IMR-90 (cell line): ENCODE data around the gene TENM4. TPM values are rescaled to one million over a fixed set of nuclear protein-coding genes. Genes with fewer than 3 reads are reported as not detected.

Source experiments
- ATAC-seq: fragments of 200-7000 bp; cut with Tn5 transposase; 2 replicates; pipeline ENCODE4 v1.9.1; 2020; ENCODE audit warnings: low read depth, mild to moderate bottlenecking, moderate library complexity
- BruUV-seq: library from RNA; stranded (reverse); fragments of 400-500 nt; replicated peaks from 2 replicates; lab custom pipeline; 2021; lab: Mats Ljungman, UMichigan
- CTCF ChIA-PET: fragments of 300-600 bp; formaldehyde crosslinking; extraction: SDS; loops from one replicate; lab custom pipeline; 2021; ENCODE audit warnings: antibody characterized with exemption; lab: Yijun Ruan, JAX
- POLR2A ChIA-PET: fragments of 300-600 bp; sonication (Branson Sonifier 250); formaldehyde crosslinking; loops from one replicate; lab custom pipeline; 2022; ENCODE audit warnings: antibody characterized with exemption; ENCODE audit not compliant: unreplicated experiment; lab: Charles Lee
- DNase-seq: peaks from one replicate; pipeline ENCODE4 v3.0.0; 2013
- H2AFZ ChIP-seq: replicated peaks from 2 replicates; pipeline ENCODE3; 2013; ENCODE audit warnings: low read length, mild to moderate bottlenecking; ENCODE audit not compliant: poor library complexity
- H2AK5ac ChIP-seq: 2 replicates; pipeline ENCODE4 v1.6.1; 2013; ENCODE audit warnings: low read depth, low read length, inconsistent platforms
- H2AK9ac ChIP-seq: replicated peaks from 2 replicates; pipeline ENCODE3; 2013; ENCODE audit warnings: mild to moderate bottlenecking, low read depth, low read length, moderate library complexity; ENCODE audit not compliant: poor library complexity
- H2BK120ac ChIP-seq: 2 replicates; pipeline ENCODE4 v1.6.1; 2013; ENCODE audit warnings: low read depth, low read length, inconsistent platforms
- H2BK15ac ChIP-seq: 3 replicates; pipeline ENCODE4 v1.6.1; 2013; ENCODE audit warnings: low read depth, low read length, inconsistent platforms
- H2BK20ac ChIP-seq: 2 replicates; pipeline ENCODE4 v1.6.1; 2013; ENCODE audit warnings: low read depth, mild to moderate bottlenecking, inconsistent platforms, low read length, moderate library complexity
- H2BK5ac ChIP-seq: 2 replicates; pipeline ENCODE4 v1.6.1; 2013; ENCODE audit warnings: mild to moderate bottlenecking, low read depth, low read length, inconsistent platforms; ENCODE audit not compliant: poor library complexity, severe bottlenecking
- H3K14ac ChIP-seq: replicated peaks from 2 replicates; pipeline ENCODE4 v1.6.1; 2013; ENCODE audit warnings: low read depth, low read length, inconsistent platforms
- H3K18ac ChIP-seq: 2 replicates; pipeline ENCODE4 v1.6.1; 2013; ENCODE audit warnings: low read depth, low read length, control low read depth
- H3K23ac ChIP-seq: 2 replicates; pipeline ENCODE4 v1.6.1; 2013; ENCODE audit warnings: low read depth, low read length, inconsistent platforms
- H3K27ac ChIP-seq: 2 replicates; pipeline ENCODE4 v1.5.1; 2013; ENCODE audit warnings: mild to moderate bottlenecking, control low read depth, low read length; ENCODE audit not compliant: insufficient read depth
- H3K27me3 ChIP-seq: 2 replicates; pipeline ENCODE4 v1.6.1; 2013; ENCODE audit warnings: low read length; ENCODE audit not compliant: control insufficient read depth, insufficient read depth
- H3K36me3 ChIP-seq: 2 replicates; pipeline ENCODE4 v1.6.1; 2013; ENCODE audit warnings: low read length, mixed read lengths; ENCODE audit not compliant: control insufficient read depth, insufficient read depth
- H3K4ac ChIP-seq: 2 replicates; pipeline ENCODE4 v1.6.1; 2013; ENCODE audit warnings: low read depth, low read length, inconsistent platforms
- H3K4me1 ChIP-seq: 2 replicates; pipeline ENCODE4 v1.6.1; 2013; ENCODE audit warnings: low read length, mixed read lengths; ENCODE audit not compliant: control insufficient read depth, insufficient read depth
- H3K4me2 ChIP-seq: 2 replicates; pipeline ENCODE4 v1.6.1; 2013; ENCODE audit warnings: low read depth, mild to moderate bottlenecking, control low read depth, low read length, moderate library complexity
- H3K4me3 ChIP-seq: 2 replicates; pipeline ENCODE4 v1.5.1; 2013; ENCODE audit warnings: low read depth, mild to moderate bottlenecking, control low read depth, low read length, moderate library complexity; ENCODE audit not compliant: insufficient read depth
- H3K56ac ChIP-seq: 2 replicates; pipeline ENCODE4 v1.6.1; 2013; ENCODE audit warnings: low read length, inconsistent platforms; ENCODE audit not compliant: insufficient read depth; ENCODE audit errors: extremely low read depth
- H3K79me1 ChIP-seq, 2 experiments: 2 replicates each; pipeline ENCODE4 v1.6.1; 2013; ENCODE audit warnings: low read length in 2 of 2, inconsistent platforms in 1 of 2, low read depth in 1 of 2
- H3K9ac ChIP-seq: 2 replicates; pipeline ENCODE4 v1.6.1; 2013; ENCODE audit warnings: low read depth, low read length, control low read depth
- H3K9me1 ChIP-seq: 2 replicates; pipeline ENCODE4 v1.6.1; 2013; ENCODE audit warnings: low read length, inconsistent platforms; ENCODE audit not compliant: insufficient read depth
- H3K9me3 ChIP-seq: 2 replicates; pipeline ENCODE4 v1.6.1; 2013; ENCODE audit warnings: low read length; ENCODE audit not compliant: control insufficient read depth, insufficient read depth
- H4K20me1 ChIP-seq: 2 replicates; pipeline ENCODE4 v1.6.1; 2013; ENCODE audit warnings: low read length, inconsistent platforms; ENCODE audit not compliant: insufficient read depth
- H4K5ac ChIP-seq: 2 replicates; pipeline ENCODE4 v1.6.1; 2013; ENCODE audit warnings: mild to moderate bottlenecking, low read depth, low read length, control low read depth
- H4K8ac ChIP-seq, 2 experiments: 2 replicates each; pipeline ENCODE4 v1.6.1; 2013; ENCODE audit warnings: low read depth in 2 of 2, low read length in 2 of 2, control low read depth in 1 of 2, inconsistent platforms in 1 of 2
- H4K91ac ChIP-seq: 2 replicates; pipeline ENCODE4 v1.6.1; 2013; ENCODE audit warnings: low read depth, low read length, inconsistent platforms; ENCODE audit not compliant: insufficient read depth
- BHLHE40 ChIP-seq: fragments of 150-350 bp; IDR thresholded peaks from 2 replicates; pipeline ENCODE4 v1.6.1; 2016; ENCODE audit warnings: mild to moderate bottlenecking, low read depth, low read length
- ELK1 ChIP-seq: fragments of 150-350 bp; IDR thresholded peaks from 2 replicates; pipeline ENCODE4 v1.6.1; 2016; ENCODE audit warnings: low read depth, mild to moderate bottlenecking, low read length, moderate library complexity, borderline replicate concordance
- FOS ChIP-seq: fragments of 150-350 bp; IDR thresholded peaks from 2 replicates; pipeline ENCODE4 v1.6.1; 2016; ENCODE audit warnings: low read depth, low read length
- MAFK ChIP-seq: IDR thresholded peaks from 2 replicates; pipeline ENCODE4 v1.6.1; 2012; ENCODE audit warnings: low read depth, low read length, improper control_type of control experiment
- MAZ ChIP-seq: IDR thresholded peaks from 2 replicates; pipeline ENCODE4 v1.6.1; 2012; ENCODE audit warnings: low read depth, mild to moderate bottlenecking, low read length, improper control_type of control experiment, moderate library complexity, borderline replicate concordance
- MXI1 ChIP-seq: IDR thresholded peaks from 2 replicates; pipeline ENCODE4 v1.6.1; 2012; ENCODE audit warnings: low read depth, mild to moderate bottlenecking, low read length, moderate library complexity, borderline replicate concordance
- NFE2L2 ChIP-seq: fragments of 150-350 bp; IDR thresholded peaks from 2 replicates; pipeline ENCODE4 v1.6.1; 2016; ENCODE audit warnings: low read depth, mild to moderate bottlenecking, low read length
- POLR2A ChIP-seq: IDR thresholded peaks from 2 replicates; pipeline ENCODE4 v1.6.1; 2012; ENCODE audit warnings: mild to moderate bottlenecking, low read depth, low read length
- RAD21 ChIP-seq: IDR thresholded peaks from 2 replicates; pipeline ENCODE4 v1.6.1; 2012; ENCODE audit warnings: low read length, improper control_type of control experiment
- RCOR1 ChIP-seq: IDR thresholded peaks from 2 replicates; pipeline ENCODE4 v1.6.1; 2012; ENCODE audit warnings: mild to moderate bottlenecking, low read length, improper control_type of control experiment; ENCODE audit not compliant: insufficient replicate concordance
- RFX5 ChIP-seq: IDR thresholded peaks from 2 replicates; pipeline ENCODE4 v1.8.0; 2012; ENCODE audit warnings: low read depth, mild to moderate bottlenecking, low read length, moderate library complexity
- SMC3 ChIP-seq: fragments of 150-350 bp; IDR thresholded peaks from 2 replicates; pipeline ENCODE4 v1.6.1; 2016; ENCODE audit warnings: low read depth, mild to moderate bottlenecking, antibody characterized with exemption, low read length, moderate library complexity
- USF2 ChIP-seq: fragments of 150-350 bp; IDR thresholded peaks from 2 replicates; pipeline ENCODE4 v1.6.1; 2017; ENCODE audit warnings: mild to moderate bottlenecking, antibody characterized with exemption, low read length, low read depth
- WGBS, 2 experiments: methylation state at CpG; one replicate each; pipeline versions ENCODE4 v1.1.5 to v1.1.7; 2013; ENCODE audit warnings: missing lambda C conversion rate in 2 of 2; ENCODE audit not compliant: insufficient read length in 1 of 2; ENCODE audit errors: extremely low coverage in 2 of 2; 5-methylcytosine and 5-hydroxymethylcytosine counted together
- dilution Hi-C: fragments of 300-500 bp; cut with HindIII; formaldehyde crosslinking; loops from one replicate; pipeline ENCODE4 v1.14.3; 2018; ENCODE audit warnings: low sequenced_read_pairs; ENCODE audit not compliant: unreplicated experiment
- in situ Hi-C: fragments of 300-500 bp; cut with MboI; formaldehyde crosslinking; loops from 3 replicates; pipeline ENCODE4 v1.14.3; 2019; ENCODE audit warnings: low sequenced_read_pairs, inconsistent platforms, mixed read lengths
- intact Hi-C: fragments of 100-400 bp; cut with micrococcal nuclease; formaldehyde crosslinking; loops from 2 replicates; pipeline ENCODE4 v1.10.0; 2022
- polyA plus RNA-seq, 3 experiments: library from polyadenylated mRNA; depleted of rRNA; stranded (reverse); fragments of >200 nt; gene quantifications; 2 replicates each; pipeline ENCODE4 v1.2.3, GENCODE V29; 2012; ENCODE audit warnings: low replicate concordance in 1 of 3
- total RNA-seq: library from RNA; depleted of rRNA; stranded (reverse); fragments of >200 nt; gene quantifications from 2 replicates; pipeline ENCODE4 v1.2.3, GENCODE V29; 2012

The TENM4 gene
- total and polyA plus RNA-seq, 2 of the 4 experiments (the other 2 are of a cell fraction) = 7.4 to 9.0 TPM

GRCh38 chr11:79220171-79220570, 220.7 kb downstream of the TENM4 start:
- CTCF ChIA-PET = no interaction called here
- H3K56ac ChIP-seq = no peak overlapping the region
- no peak overlapping the region for H2BK5ac ChIP-seq
- H3K4me2 ChIP-seq = no peak overlapping the region
- no peak overlapping the region for H4K8ac ChIP-seq
- H4K5ac ChIP-seq = no peak overlapping the region
- H3K14ac ChIP-seq = no peak overlapping the region
- no peak overlapping the region for H3K27ac ChIP-seq
- TF ChIP-seq BHLHE40 (no peak), NFE2L2 (no peak), RCOR1 (no peak), SMC3 (no peak), FOS (no peak), USF2 (no peak), MXI1 (no peak), POLR2A (no peak), RAD21 (no peak), MAFK (no peak), MAZ (no peak), RFX5 (no peak), ELK1 (no peak)
- H4K20me1 ChIP-seq = no peaks in the 10 kb centered on the region
- no CpG with 5 or more reads among the region's 3 CpGs for WGBS, 2 experiments
- no peak overlapping the region for H3K4ac ChIP-seq
- no peak overlapping the region for H2AK9ac ChIP-seq
- DNase-seq (peak; percentile 19), ATAC-seq (peak; percentile 24; the same call in 1 of the 2 replicates)
- H3K9ac ChIP-seq = no peak overlapping the region
- no peak overlapping the region for H2BK120ac ChIP-seq
- H2BK20ac ChIP-seq = no peak overlapping the region
- dilution Hi-C loops (no loop called here), intact Hi-C loops (no loop called here), in situ Hi-C loops (no loop called here)
- H2BK15ac ChIP-seq = no peak overlapping the region
- H3K23ac ChIP-seq = no peak overlapping the region
- no peak overlapping the region for H3K4me3 ChIP-seq
- POLR2A ChIA-PET = no interaction called here
- H3K18ac ChIP-seq = no peak overlapping the region
- no peaks in the 10 kb centered on the region for H3K9me3 ChIP-seq
- no peak overlapping the region for H2AFZ ChIP-seq
- no peaks in the 10 kb centered on the region for H3K79me1 ChIP-seq
- no TSS peak for BruUV-seq
- no peaks in the 10 kb centered on the region for H3K36me3 ChIP-seq
- H4K91ac ChIP-seq = no peak overlapping the region
- H3K9me1 ChIP-seq = no peaks in the 10 kb centered on the region
- H3K4me1 ChIP-seq = no peaks in the 10 kb centered on the region
- H2AK5ac ChIP-seq = no peak overlapping the region
- no peaks in the 10 kb centered on the region for H3K27me3 ChIP-seq
